GM21529 (cell line): Measurements from ENCODE around the gene RNF144A.

ENCODE experiments used
- ATAC-seq: cut with Tn5 transposase; IDR thresholded peaks from one replicate; pipeline ENCODE4 v1.9.1; 2021; ENCODE audit not compliant: unreplicated experiment

Gene RNF144A

GRCh38 chr2:6945821-6946220 is 28.6 kb downstream of the RNF144A start:
- ATAC-seq = no peak

GRCh38 chr2:6946722-6947121 is 29.5 kb downstream of the RNF144A start:
- no peak for ATAC-seq

DNA sequence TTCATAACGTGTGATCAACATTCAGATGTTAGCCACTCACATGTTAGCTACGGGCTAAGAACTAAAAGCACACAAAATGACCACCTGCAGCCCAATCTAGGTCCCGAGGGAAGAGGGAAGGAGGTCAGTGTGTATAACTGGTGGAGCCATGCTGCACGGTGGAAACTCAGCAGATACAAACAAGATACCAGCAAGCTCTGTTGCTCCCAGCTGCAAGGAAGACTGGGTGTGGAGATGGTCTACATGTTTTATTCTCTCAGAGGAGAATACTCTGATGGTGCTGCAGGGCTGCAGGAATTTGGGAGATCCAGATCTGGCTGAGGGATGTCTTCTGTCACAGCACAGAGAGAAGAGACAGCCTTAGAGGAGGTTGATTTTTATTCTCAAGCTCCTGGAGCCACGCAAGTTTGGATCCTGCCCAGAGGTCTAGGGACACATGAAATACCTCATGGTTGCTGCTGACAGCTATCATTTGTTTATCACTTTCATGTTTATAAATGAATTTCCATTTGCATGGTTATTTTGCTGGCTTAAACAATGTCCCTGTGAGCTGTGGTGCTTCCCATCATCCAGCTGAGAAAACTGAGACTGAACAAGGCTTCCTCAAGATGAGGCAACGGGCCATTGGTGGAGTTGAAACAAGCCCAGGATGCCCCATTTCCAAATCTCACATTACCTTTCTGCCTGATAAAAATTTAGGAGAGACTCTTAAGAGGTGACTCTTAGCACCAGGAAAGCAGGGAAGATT is 30.9 kb downstream of the RNF144A start:
- ATAC-seq = no peak

DNA sequence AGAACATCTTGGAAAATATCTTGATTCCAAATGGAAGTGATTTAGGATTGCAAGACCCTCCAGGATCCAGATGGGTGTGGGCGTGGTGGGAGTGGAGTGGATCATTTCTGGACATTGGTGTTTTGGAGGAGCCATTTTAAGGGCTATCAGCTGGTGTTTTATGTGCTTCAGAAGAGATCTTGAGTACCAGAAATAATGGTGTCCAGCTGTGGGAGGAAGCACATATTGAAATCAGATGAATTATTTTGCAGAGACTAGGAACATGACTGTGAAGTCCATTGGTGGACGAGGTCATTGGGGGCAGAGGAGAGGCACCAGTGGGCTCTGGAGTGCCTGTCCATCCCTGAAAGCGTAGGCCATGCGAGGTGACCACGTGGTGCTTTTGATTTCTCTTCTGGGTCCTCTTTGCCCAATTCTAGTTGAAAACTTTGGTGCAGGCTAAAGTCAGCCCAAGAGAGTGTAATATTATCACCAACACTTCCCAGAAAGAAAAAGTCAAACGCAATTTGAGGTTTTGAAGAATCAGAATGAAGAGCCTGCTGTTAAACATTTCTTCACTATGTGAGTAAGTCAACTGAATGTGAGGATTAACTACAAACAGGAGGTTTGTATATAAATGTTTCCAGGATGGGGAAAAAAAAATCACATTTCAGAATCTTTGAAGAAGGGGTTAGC is 31.6 kb downstream of the RNF144A start:
- no peak for ATAC-seq

- ATAC-seq = no peak
Measured at GRCh38 chr2:6951046-6951445, 33.8 kb downstream of the RNF144A start.

DNA sequence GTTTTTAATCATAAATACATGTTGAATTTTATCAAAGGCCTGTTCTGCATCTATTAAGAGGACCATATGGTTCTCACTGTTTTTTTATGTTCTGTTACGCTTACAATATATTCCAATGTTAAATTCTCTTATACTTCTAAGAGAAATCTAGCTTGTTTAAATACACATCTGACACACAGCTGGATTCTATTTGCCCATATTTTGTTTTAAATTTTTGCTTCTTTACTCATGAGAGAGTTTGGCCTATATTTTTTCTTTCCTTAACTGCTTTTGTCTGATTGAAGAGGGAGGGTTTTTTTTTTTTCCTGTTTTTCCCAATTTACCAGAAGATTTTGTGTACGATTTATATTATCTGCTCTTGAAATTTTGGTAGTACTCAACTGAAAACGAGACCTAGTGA is 34.9 kb downstream of the RNF144A start:
- no peak for ATAC-seq

- no peak for ATAC-seq
Measured at GRCh38 chr2:6954586-6954985, 37.4 kb downstream of the RNF144A start.

DNA sequence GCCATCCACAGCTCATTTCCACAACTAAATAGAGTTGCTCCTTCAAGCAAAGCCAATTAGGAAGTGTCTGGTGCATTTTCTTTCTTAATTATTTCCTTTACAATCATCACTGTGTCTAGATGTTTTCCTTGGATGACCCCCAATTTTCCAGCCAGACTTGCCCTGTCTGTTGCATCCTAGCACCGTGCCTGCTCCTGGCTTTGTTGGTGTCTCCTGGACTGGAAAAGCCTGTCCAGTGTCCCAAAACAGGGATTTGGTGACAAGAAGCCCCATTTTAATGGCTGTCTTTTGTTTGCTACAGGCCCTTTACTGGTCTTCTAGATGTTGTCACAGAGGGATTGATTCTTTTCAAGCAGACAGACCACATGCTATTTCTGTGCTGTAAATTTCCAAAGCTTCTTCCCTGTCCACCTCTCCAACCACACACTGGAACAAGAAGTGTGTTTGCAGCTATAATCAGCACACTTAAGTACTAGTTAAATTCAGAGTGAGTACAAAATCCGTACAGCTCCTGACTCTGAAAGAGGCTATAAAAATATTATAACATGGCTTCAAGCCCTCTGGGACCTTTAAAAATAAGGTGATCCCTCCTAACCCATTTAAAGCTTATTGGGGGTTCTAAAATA is 38.4 kb downstream of the RNF144A start:
- no peak for ATAC-seq

GRCh38 chr2:6956566-6956965 is 39.4 kb downstream of the RNF144A start:
- no peak for ATAC-seq

DNA sequence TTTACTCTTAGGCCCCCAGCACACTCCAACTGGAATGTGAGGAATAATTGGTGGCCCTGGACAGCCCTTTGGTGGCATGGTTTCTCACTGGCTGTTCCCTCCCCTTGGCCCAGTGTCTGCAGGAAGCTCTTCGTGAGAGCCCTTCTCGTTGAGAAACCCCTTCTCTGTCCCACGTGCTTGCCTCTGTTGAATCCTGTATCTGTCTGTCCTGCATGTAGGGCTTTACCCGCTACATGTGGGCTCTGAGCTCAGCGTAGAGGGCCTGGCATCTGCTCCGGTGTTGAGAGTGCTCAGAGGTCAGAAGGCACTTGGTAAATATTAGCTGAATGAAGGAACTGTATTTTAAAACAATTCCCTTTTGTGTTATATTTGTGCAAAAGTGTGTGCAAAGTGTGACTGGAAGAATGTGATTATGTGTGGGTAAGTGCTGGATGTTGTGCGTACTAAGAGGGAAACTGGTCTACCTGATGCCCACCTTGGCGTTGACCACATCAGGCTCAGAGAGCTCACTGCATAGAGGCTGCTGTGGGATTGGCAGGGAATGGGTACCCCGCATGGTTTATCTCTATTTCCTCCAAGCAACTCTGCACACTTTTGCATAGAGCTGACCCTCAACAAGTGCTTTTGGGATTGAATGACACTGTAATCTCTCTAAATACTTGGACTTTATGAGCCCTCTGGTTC is 40.0 kb downstream of the RNF144A start:
- ATAC-seq = no peak

DNA sequence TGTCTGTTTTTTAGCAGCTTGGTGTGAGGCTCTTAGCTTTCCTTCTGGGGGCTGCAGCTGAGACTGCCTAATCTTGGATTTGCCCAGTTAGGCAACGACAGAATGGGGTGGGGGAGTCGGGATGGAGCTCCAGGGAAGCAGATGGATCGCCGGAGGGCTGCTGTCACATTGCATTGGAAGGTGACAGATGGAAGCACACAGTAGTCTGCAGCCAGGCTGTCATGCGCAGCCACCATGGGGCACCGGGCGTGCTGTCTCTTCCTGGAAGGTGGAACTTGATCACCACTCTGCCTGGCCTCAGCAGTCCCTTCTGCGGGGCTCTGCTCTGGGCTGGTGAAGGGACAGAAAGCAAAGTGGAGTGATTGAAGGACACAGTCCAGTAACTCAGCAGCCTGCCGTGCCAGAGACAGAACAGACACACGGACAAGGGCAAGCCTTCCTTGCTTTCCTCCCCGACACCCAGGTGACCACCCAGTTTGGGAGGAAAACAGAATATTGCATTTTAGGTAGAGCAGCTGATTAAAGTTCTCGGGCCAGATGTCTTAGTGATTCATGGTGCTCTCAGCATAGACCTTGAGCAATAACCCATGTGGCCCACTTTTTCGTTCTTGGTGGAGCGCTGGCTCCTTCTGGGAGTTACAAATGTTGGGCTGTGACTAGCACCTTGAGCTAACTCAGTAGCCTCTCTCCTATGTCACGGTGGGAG is 40.9 kb downstream of the RNF144A start:
- ATAC-seq = no peak

DNA sequence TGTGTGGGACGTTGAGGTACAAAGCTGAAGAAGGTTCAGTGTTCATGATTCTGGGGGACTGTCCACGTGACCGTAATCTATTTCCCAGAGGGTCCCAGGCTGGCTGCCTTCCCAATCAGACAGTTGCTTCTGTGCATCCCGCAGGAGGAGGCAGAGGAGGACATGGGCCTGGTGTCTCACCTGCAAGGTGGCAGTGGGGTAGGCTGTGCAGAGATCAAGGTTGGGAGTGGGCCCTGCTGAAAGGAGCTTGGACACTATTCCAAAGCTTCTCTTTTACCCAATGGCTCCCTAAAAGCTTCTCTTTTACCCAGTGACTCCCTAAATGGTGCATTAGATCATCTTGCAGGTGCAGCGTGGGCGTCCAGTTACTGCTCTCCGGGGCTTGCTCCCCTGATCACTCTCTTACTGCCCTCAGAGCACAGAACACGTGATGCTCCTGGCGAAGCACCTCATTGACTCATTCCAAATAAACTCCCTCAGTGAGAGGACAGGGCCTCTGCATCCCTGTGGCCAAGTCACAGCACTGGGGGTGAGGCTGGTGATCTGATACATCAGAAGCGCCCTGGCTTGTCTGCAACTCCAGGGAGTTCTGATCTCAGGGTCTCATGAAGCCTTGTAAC is 41.5 kb downstream of the RNF144A start:
- no peak for ATAC-seq

DNA sequence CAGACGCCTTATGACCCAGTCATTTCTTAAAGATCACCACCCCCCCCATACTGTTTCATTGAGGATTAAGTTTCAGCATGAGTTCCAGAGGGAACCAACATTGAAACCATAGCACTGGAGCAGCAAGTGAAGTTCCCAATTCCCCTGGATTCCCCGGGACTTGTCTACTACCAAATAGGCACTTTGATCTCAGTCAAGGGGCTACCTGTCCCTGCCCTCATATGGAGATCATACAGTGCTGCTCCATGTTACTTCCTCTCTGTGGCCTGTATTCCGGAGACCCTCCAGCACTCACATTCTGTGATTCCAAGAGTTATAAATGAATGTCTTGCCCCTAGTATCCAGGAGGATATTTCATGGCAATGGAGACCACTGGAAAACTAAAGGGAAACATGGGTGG is 42.5 kb downstream of the RNF144A start:
- ATAC-seq = no peak

DNA sequence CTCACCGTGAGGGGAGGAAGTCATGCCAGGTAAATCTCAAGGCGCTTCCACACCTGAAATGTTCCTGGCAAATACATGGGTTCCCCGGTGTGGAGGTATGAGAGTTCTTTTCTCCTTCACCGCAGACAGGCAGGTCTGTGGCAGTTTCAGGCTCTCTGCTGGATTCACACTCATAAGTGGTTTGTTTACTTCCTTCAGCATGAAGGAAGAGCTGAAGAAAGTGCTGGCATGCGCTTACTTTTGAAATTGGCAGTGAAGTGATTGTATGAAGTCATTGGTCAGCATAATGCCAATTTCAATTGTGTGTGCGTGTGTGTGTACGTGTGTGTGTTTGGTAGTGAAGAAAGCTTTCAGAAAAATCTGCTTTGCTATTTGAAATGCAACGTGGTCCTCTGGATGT is 43.4 kb downstream of the RNF144A start:
- ATAC-seq = no peak

GRCh38 chr2:6963727-6964126 is 46.5 kb downstream of the RNF144A start:
- no peak for ATAC-seq

DNA sequence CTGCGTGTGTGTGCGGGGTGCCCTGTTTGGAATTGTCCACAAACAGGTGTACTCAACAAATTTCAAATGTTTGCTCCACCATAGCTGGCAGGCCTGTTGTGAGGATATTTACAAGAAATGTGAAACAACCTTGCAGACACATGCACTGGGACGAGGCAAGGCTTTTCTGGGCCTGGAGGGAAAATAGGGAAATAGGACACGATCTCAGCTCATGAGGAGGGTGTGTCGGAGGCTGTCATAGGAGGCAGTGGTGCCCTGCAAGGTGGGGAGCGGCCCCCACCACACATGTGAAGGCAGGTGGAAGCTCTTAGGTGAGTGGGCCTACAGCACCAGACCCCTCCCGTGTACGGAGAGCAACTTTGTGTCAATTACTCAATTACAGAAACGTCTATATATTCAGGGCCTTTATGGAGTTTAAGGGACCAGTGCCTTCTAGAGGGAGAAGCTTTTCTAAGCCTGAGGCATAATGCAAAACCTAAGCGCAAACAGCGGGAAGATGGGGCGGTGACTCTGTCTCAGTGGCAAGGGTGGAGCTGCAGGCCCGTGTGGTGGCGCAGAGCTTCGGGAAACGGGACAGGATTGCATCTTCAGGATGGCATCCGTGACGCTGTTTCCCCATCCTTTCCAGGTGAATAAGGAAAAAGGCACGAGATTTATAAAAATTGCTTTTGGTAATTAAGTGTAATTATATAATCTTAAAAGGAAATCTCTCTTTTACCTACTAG is 48.0 kb downstream of the RNF144A start:
- ATAC-seq = no peak

- no peak for ATAC-seq
Measured at GRCh38 chr2:6966446-6966940, 49.3 kb downstream of the RNF144A start.

DNA sequence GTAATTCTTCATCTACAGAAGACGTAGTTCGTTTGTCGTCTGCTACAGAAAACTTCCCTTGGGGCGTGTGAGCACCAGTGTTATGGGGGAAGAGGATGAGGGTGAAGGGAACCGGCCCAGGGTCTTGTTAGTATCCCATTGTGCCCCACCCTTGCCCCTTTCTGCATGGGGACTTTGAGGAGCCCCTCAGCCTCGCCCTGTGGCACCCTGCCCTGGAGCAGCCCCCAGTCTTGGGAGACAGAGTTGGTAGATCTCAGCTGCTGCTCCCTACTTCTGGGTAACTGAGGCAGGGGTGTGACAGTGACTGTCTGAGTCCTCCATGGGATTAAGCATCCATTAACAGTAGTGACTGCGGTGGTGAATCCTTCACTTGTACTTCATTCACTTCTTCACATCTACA is 50.1 kb downstream of the RNF144A start:
- ATAC-seq = no peak

- ATAC-seq = no peak
Measured at GRCh38 chr2:6968319-6969100, 51.3 kb downstream of the RNF144A start.
